ENCODE data around the gene CCL2.
"Not testable (repeated sequence)": the region's sequence is repeated elsewhere in the genome, so short reads cannot be mapped to it uniquely, and the experiment has no call there.

Gene CCL2

DNA sequence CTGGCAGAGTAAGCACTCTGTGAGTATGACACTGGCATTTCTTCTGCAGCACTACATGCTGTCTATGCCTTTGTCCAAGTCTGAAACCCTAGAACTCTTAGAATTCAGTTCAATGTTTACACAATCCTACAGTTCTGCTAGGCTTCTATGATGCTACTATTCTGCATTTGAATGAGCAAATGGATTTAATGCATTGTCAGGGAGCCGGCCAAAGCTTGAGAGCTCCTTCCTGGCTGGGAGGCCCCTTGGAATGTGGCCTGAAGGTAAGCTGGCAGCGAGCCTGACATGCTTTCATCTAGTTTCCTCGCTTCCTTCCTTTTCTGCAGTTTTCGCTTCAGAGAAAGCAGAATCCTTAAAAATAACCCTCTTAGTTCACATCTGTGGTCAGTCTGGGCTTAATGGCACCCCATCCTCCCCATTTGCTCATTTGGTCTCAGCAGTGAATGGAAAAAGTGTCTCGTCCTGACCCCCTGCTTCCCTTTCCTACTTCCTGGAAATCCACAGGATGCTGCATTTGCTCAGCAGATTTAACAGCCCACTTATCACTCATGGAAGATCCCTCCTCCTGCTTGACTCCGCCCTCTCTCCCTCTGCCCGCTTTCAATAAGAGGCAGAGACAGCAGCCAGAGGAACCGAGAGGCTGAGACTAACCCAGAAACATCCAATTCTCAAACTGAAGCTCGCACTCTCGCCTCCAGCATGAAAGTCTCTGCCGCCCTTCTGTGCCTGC, at the start of gene CCL2:
CCL2 (plus strand) TSS at position 635 of the 730 bp plus-strand sequence; CDS start at position 700, 65 bp downstream.
- DNase-seq (ENCODE audit: low read depth), result no peak

DNA sequence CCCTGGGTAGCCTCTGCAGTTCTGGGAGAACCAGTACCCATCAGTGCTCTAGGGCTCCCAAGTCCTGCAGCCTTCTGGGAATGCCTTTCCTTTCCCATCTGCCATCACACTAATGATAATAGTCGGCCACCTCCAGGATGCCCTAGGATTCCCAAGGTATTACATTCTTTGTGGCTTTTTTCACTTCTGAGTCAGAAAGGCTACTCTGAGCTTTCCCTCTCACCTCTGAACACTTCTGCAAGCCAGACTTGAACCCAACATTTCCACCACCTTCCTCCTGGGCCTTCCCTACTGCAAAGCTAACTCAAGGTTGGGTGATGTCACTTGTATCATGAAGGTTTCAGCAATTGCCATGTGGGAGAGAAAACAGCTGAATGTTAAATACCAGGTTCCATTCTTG, 49.7 kb upstream of the CCL2 start:
- no peak for DNase-seq (ENCODE audit: low read depth)

- DNase-seq (ENCODE audit: low read depth), result no peak
Measured at GRCh38 chr17:34206569-34206968, 48.5 kb upstream of the CCL2 start.

GRCh38 chr17:34207572-34207971, 47.5 kb upstream of the CCL2 start:
- DNase-seq (ENCODE audit: low read depth), result no peak

- DNase-seq (ENCODE audit: low read depth), result no peak
Measured at GRCh38 chr17:34218748-34219147, 36.3 kb upstream of the CCL2 start.

GRCh38 chr17:34219405-34219804, 35.7 kb upstream of the CCL2 start:
- DNase-seq (ENCODE audit: low read depth), result no peak

DNA sequence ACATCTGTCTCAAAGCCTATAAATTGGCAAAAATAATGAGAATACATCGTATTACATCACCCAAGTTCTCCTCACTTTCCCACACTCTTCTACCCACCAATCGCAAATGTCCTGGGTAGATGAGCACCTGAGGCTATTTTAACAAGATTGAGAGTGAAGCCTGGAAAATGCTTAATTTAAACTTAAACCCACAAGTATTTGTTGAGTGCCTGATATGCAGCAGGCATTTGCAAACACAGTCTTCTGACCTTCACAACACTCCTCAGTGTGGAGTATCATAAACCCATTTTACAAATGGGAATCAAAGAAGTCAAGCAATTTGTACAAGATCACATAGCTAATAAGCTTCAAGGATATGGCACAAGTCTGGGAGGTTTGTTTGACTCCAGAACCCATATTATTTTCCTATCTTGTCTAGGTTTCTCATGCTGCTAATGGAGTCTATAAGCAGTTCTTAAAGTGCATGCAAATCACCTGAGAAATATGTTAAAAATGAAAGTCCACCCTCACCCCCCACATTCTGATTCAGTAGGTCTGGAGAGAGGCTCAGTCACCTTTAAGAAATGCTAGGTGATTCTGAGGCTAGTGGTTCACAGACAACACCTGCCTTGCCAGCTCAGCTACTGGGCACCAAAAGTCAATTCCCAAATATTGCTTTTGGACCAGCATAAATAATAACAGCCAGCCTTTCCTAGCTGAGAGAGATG, 34.9 kb upstream of the CCL2 start:
- DNase-seq (ENCODE audit: low read depth), result no peak

- DNase-seq (ENCODE audit: low read depth), result no peak
Measured at GRCh38 chr17:34220752-34221395, 34.2 kb upstream of the CCL2 start.

DNA sequence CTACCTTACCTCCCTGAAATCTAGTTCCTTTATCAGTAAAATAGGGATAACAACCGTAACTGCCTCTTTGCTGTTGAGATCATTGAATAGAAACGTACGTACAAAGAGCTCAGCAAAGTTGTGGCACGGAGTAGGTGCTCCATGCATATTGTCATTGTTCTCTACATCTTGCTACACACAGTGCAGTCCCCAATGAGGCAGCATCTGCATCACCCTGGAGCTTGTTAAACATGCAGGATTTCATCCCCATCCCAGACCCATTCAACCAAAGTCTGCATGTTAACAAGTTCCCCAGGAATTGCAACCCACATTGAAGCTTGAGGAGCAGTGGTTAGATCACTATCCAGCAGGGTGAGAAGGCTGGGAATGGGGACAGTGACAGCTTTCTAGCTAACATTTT, 33.7 kb upstream of the CCL2 start:
- DNase-seq (ENCODE audit: low read depth), result no peak

DNA sequence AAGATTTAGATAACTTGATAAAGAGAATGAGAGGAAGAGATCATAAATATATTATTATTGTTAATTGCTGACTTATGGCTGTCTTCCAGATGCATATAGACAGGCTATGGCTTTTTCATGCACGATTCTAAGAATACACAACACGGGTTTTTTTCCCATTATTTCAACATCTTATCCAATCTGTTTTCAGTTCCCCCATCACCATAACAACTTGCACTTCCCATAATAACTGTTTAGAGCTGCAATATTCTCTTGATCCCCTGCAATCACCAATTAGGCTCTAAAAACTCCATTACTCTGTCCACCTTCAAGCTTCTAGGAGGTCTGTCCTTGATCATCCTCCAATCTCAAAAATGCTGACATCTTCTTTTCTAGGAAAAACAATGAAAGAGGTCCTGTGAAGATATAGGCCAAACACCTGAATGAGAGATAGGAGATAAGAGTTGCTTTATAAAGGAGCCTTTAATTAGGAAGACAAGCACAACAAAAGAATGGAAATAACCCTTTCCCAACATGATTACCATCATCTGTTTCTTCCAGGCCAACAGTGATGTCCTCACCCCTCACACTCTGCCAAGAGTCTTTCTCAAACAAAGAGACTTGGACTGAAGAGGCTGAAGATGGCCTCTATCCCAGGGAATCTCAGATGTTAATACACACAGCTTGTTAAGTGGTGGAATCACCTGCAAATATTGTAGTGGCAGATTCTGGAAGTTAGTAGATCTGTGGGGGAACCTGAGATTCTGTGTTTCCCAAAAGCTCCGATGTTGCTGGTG, 32.2 kb upstream of the CCL2 start:
- DNase-seq (ENCODE audit: low read depth), result no peak

GRCh38 chr17:34225046-34225445, 30.0 kb upstream of the CCL2 start:
- DNase-seq (ENCODE audit: low read depth), result no peak

DNA sequence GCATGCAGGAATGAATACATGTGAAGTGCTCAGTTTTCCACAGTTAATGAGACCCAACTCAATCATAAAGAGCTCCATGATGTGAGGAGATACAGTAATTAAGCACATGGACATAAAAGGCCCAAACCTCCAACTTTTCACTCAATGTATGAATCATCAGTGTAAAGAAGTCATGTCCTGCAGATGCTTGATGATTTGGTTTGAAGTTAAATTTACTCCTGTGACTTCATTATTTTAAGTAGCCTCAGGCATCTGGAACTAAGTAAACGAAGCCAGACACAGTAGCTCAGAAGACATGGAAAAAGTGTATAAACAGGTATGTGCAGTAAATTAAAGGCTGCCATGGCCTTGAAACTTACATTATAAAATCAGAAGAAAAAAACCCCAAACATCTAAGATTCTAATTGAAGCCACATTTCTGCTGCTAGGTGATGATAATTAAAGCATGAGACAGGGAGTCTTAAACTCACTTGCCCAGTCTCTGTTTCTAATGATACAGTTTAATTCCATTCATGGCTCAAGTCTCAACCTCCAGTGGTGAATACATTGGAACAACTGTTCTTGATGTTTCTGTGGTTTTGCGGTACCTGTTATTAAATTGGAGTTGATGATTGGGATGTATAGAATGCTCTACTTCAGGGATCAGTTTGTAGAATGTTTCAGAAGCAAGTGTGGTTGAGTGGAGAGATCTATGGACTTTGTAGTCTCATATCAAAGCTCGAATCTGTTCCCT, 28.9 kb upstream of the CCL2 start:
- no peak for DNase-seq (ENCODE audit: low read depth)

DNA sequence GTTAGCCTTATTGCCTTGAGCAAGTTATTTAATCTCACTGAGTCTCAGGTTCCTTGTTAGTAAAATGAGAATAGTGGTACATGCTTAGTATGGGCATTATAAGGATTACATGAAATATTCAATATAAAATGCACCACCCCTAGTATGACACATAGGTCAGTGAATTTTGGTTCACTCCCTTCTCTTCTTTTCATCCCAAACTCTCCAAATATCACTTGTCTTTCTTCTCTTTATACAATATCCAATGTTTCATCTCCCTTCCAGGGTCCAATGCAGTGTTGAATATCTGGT, 28.4 kb upstream of the CCL2 start:
- no peak for DNase-seq (ENCODE audit: low read depth)

DNA sequence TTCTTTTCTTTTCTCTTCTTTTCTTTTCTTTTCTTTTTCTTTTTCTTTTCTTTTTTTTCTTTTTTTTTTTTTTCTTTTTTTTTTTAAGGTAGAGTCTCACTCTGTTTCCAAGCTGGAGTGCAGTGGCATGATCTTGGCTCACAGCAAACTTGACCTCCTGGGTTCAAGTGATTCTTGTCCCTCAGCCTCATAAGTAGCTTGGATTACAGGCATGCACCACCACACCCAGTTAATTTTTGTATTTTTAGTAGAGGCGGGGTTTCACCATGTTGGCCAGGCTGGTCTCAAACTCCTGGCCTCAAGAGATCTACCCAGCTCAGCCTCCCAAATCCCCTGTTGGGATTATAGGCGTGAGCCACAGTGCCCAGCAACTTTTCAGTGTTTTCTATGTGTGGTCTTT, 27.8 kb upstream of the CCL2 start:
- DNase-seq (ENCODE audit: low read depth), result not testable (repeated sequence)

- no peak for DNase-seq (ENCODE audit: low read depth)
Measured at GRCh38 chr17:34227707-34228106, 27.4 kb upstream of the CCL2 start.

DNA sequence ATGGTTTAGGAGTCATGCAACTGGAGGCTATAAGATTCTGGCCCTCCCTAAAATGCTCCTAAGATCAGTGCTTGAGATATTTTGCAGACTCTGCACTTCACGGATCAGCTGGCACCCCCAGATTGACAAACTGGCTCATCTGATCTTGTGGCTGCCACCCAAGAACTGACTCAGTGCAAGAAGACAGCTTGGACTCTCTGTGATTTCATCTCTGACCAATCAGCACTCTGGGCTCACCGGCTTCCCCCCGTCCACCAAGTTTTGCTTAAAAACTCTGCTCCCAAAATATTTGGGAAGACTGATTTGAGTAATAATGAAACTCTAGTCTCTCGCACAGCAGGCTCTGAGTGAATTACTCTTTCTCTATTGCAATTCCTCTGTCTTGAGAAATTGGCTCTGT, 26.3 kb upstream of the CCL2 start:
- no peak for DNase-seq (ENCODE audit: low read depth)

DNA sequence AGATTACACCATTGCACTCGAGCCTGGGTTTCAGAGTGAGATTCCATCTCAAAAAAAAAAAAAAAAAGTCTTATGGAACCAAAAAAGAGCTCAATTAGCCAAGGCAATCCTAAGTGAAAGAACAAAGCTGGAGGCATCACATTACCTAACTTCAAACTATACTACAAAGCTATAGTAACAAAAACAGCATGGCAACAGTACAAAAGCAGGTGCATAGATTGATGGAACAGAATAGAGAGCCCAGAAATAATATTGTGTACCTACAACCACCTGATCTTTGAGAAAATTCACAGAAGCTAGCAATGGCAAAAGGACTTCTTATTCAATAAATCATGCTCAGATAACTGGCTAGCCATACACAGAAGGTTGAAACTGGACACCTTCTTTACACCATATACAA, 24.7 kb upstream of the CCL2 start:
- no peak for DNase-seq (ENCODE audit: low read depth)

GRCh38 chr17:34234616-34235015, 20.5 kb upstream of the CCL2 start:
- DNase-seq (ENCODE audit: low read depth), result no peak

GRCh38 chr17:34235389-34236028, 19.6 kb upstream of the CCL2 start:
- no peak for DNase-seq (ENCODE audit: low read depth)

DNA sequence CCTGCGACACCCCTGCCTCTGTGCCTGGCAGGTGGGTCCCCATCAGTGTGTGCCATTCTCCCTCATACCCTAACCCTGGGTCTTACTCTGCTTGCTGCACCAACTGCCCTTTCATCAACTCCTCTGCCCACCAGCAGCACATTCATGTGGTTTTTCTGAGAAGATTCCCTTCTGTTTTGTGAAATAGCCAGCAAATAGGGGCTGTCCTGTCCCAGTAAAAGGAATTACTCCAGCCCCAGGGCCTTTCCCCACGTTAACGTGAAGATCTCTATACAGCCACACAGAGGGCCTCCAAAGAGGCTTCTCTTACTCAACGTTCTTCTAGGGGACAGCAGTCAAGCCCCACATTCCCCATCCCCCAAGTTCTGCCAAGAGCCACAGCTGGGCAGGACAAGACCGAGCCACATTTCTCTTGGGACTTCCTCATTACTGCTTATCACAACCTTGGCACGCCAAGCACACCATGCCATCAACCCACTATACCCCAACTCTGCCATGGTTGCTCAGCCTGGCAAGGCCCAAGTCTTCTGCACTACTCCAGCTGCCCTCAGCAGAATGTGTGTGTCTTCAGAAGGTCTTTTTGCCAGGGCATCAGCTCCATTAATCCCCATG, 18.7 kb upstream of the CCL2 start:
- no peak for DNase-seq (ENCODE audit: low read depth)

- DNase-seq (ENCODE audit: low read depth), result no peak
Measured at GRCh38 chr17:34237458-34237857, 17.6 kb upstream of the CCL2 start.
